IPS-20b (cell line): Measurements from ENCODE around the gene POLA1.

Experiments used
- H3K27ac ChIP-seq: one replicate; pipeline ENCODE4 v1.5.1; 2013; ENCODE audit warnings: low read length
- H3K27me3 ChIP-seq: 2 replicates; pipeline ENCODE4 v1.6.1; 2013; ENCODE audit warnings: mild to moderate bottlenecking, low read length, inconsistent platforms; ENCODE audit not compliant: insufficient read depth
- H3K36me3 ChIP-seq: 2 replicates; pipeline ENCODE4 v1.6.1; 2013; ENCODE audit warnings: low read depth, mild to moderate bottlenecking, inconsistent platforms, low read length, moderate library complexity; ENCODE audit not compliant: insufficient read depth
- H3K4me1 ChIP-seq: 2 replicates; pipeline ENCODE4 v1.6.1; 2013; ENCODE audit warnings: mild to moderate bottlenecking, control low read depth, inconsistent platforms, low read length, moderate library complexity; ENCODE audit not compliant: insufficient read depth
- H3K4me3 ChIP-seq: 2 replicates; pipeline ENCODE4 v1.5.1; 2013; ENCODE audit warnings: mild to moderate bottlenecking, low read length, inconsistent platforms
- H3K9ac ChIP-seq: 2 replicates; pipeline ENCODE4 v1.6.1; 2013; ENCODE audit warnings: low read depth, mild to moderate bottlenecking, inconsistent platforms, low read length, moderate library complexity
- H3K9me3 ChIP-seq: 2 replicates; pipeline ENCODE4 v1.6.1; 2013; ENCODE audit warnings: mild to moderate bottlenecking, low read depth, low read length, inconsistent platforms; ENCODE audit not compliant: insufficient read depth

Gene POLA1

GRCh38 chrX:25023908-25024307 lies 330.2 kb downstream of the POLA1 start:
- Histone ChIP-seq H3K9ac (no peak overlapping the region), H3K36me3 (no peaks in the 10 kb centered on the region), H3K27ac (no peak overlapping the region), H3K9me3 (no peaks in the 10 kb centered on the region), H3K4me1 (no peaks in the 10 kb centered on the region; the same call in none of the 2 replicates), H3K4me3 (no peak overlapping the region), H3K27me3 (peaks cover 71% of the 10 kb centered on the region)

DNA sequence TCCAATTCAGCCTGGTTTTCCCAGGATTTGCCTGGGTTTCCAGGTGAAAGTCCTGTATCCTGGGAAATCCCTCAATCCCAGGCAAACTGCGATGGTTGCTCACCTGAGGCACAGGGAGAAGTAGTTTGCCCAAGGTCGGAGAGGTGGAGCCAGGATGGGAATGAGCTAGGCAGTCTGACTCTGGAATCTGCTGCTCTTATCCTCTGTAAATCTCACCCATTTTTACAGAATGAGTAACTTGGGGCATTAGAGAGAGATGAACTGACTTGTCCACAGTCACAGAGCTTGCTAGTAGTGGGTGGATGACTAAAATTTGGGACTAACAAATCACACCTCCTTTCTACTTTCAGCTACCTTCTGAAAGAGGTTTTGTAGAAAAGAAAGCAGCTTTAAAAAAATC lies 331.9 kb downstream of the POLA1 start:
- Histone ChIP-seq H3K4me1 (no peaks in the 10 kb centered on the region; the same call in none of the 2 replicates), H3K27me3 (peaks cover 53% of the 10 kb centered on the region), H3K27ac (no peak overlapping the region), H3K9ac (no peak overlapping the region), H3K4me3 (no peak overlapping the region), H3K9me3 (no peaks in the 10 kb centered on the region), H3K36me3 (no peaks in the 10 kb centered on the region)

GRCh38 chrX:25026576-25026975 lies 332.9 kb downstream of the POLA1 start:
- Histone ChIP-seq H3K27ac (no peak overlapping the region), H3K9ac (no peak overlapping the region), H3K4me3 (no peak overlapping the region), H3K27me3 (peaks cover 44% of the 10 kb centered on the region), H3K4me1 (no peaks in the 10 kb centered on the region; the same call in none of the 2 replicates), H3K9me3 (no peaks in the 10 kb centered on the region), H3K36me3 (no peaks in the 10 kb centered on the region)

- Histone ChIP-seq H3K9ac (no peak overlapping the region), H3K27me3 (peaks cover 22% of the 10 kb centered on the region), H3K27ac (no peak overlapping the region), H3K4me3 (no peak overlapping the region), H3K4me1 (no peaks in the 10 kb centered on the region; the same call in none of the 2 replicates), H3K36me3 (no peaks in the 10 kb centered on the region), H3K9me3 (no peaks in the 10 kb centered on the region)
Observed at GRCh38 chrX:25028726-25029125, 335.0 kb downstream of the POLA1 start.

DNA sequence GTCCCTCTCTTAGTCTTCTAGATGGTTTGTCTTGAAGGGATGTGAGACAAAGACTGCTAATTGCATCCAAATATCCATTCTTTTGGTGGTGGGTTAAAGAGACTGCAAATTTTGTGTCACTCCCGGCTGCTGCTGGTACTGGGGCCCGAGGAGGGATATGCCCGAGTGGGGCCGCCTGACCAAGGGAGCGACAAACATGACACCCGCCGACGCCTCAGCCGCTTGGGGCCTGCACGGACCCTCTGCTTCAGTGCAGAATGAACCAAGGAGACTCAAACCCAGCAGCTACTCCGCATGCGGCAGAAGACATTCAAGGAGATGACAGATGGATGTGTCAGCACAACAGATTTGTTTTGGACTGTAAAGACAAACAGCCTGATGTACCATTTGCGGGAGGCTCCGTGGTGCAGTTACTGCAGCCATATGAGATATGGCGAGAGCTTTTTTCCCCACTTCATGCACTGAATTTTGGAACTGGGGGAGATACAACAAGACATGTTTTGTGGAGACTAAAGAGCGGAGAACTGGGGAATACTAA lies 335.6 kb downstream of the POLA1 start:
- H3K4me1 ChIP-seq, result no peaks in the 10 kb centered on the region; the same call in none of the 2 replicates
- no peak overlapping the region for H3K27ac ChIP-seq
- peaks cover 16% of the 10 kb centered on the region for H3K27me3 ChIP-seq
- no peaks in the 10 kb centered on the region for H3K36me3 ChIP-seq
- H3K9ac ChIP-seq, result no peak overlapping the region
- H3K4me3 ChIP-seq, result no peak overlapping the region
- no peaks in the 10 kb centered on the region for H3K9me3 ChIP-seq

GRCh38 chrX:25034889-25035288 lies 341.2 kb downstream of the POLA1 start:
- Histone ChIP-seq H3K27me3 (no peaks in the 10 kb centered on the region), H3K4me1 (no peaks in the 10 kb centered on the region), H3K27ac (no peak overlapping the region), H3K4me3 (no peak overlapping the region), H3K9ac (no peak overlapping the region), H3K36me3 (no peaks in the 10 kb centered on the region), H3K9me3 (no peaks in the 10 kb centered on the region)

DNA sequence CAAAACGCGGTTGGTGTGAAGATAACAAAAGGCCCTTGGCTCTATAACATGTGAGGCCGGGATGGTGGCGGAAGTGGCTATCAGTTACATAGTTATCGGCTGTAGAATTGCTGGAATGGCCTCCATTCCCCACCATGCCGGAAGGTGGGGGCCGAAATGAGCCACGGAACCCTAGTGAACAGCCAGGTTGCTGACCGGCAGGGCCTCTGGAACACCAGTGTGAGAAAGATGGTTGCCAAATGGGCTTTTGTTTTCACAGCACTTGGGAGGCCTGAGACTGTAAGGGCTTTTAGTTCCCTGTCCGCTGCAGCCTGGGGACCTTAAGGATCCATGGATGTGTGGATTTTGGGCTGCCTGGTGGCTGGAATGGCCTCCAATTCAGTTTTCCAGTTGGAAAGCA lies 345.3 kb downstream of the POLA1 start:
- Histone ChIP-seq H3K27me3 (no peaks in the 10 kb centered on the region), H3K36me3 (no peaks in the 10 kb centered on the region), H3K9me3 (no peaks in the 10 kb centered on the region), H3K9ac (no peak overlapping the region), H3K4me1 (no peaks in the 10 kb centered on the region), H3K4me3 (no peak overlapping the region), H3K27ac (no peak overlapping the region)

GRCh38 chrX:25043192-25043591 lies 349.5 kb downstream of the POLA1 start:
- Histone ChIP-seq H3K27ac (no peak overlapping the region), H3K27me3 (no peaks in the 10 kb centered on the region), H3K9ac (no peak overlapping the region), H3K4me1 (peaks cover 9% of the 10 kb centered on the region), H3K9me3 (no peaks in the 10 kb centered on the region), H3K4me3 (no peak overlapping the region), H3K36me3 (no peaks in the 10 kb centered on the region)
